WTC11 (cell line): ENCODE data around the gene TCEAL3. TPM values are rescaled to one million over a fixed set of nuclear protein-coding genes. Genes with fewer than 3 reads are reported as not detected.

Experiments
- ATAC-seq: fragments of 200-7000 bp; cut with Tn5 transposase; 2 replicates; pipeline ENCODE4 v1.10.0; 2021; ENCODE audit warnings: mild to moderate bottlenecking, moderate library complexity
- CTCF ChIA-PET: fragments of 300-600 bp; sonication (Branson Sonifier 250); formaldehyde crosslinking; loops from one replicate; lab custom pipeline; 2021; ENCODE audit warnings: antibody characterized with exemption; lab: Charles Lee
- POLR2A ChIA-PET: fragments of 350-600 bp; sonication (Branson Sonifier 250); formaldehyde crosslinking; loops from one replicate; lab custom pipeline; 2021; ENCODE audit warnings: antibody characterized with exemption; lab: Charles Lee
- DNase-seq: peaks from one replicate; pipeline ENCODE4 v3.0.0; 2021; ENCODE audit warnings: low spot score
- H3K27ac Mint-ChIP-seq: 2 replicates; pipeline ENCODE4 v1.8.0; 2021; ENCODE audit warnings: mixed read lengths
- H3K27me3 Mint-ChIP-seq: 2 replicates; pipeline ENCODE4 v1.8.0; 2021; ENCODE audit warnings: low read depth, mild to moderate bottlenecking, moderate library complexity, mixed read lengths
- H3K36me3 Mint-ChIP-seq: 2 replicates; pipeline ENCODE4 v1.8.0; 2021; ENCODE audit warnings: mixed read lengths
- H3K4me1 Mint-ChIP-seq: 2 replicates; pipeline ENCODE4 v1.8.0; 2022; ENCODE audit warnings: mixed read lengths
- H3K4me3 Mint-ChIP-seq: 2 replicates; pipeline ENCODE4 v1.8.0; 2021; ENCODE audit warnings: mild to moderate bottlenecking, moderate library complexity, mixed read lengths
- H3K9me3 Mint-ChIP-seq: 2 replicates; pipeline ENCODE4 v1.8.0; 2021; ENCODE audit warnings: mixed read lengths
- AFF4 ChIP-seq: sonication (generic); formaldehyde crosslinking; IDR thresholded peaks from 2 replicates; pipeline ENCODE4 v1.8.1; 2023; ENCODE audit warnings: mild to moderate bottlenecking, missing genetic modification reagents, borderline replicate concordance
- ATF1 ChIP-seq: sonication (generic); formaldehyde crosslinking; IDR thresholded peaks from 2 replicates; pipeline ENCODE4 v1.8.1; 2023; ENCODE audit warnings: mild to moderate bottlenecking, moderate library complexity, missing genetic modification reagents
- ATF6 ChIP-seq: sonication (generic); formaldehyde crosslinking; IDR thresholded peaks from 2 replicates; pipeline ENCODE4 v1.8.1; 2023; ENCODE audit warnings: mild to moderate bottlenecking, missing genetic modification reagents
- E2F4 ChIP-seq: sonication (generic); formaldehyde crosslinking; IDR thresholded peaks from 2 replicates; pipeline ENCODE4 v1.8.1; 2022; ENCODE audit warnings: low read depth, mild to moderate bottlenecking, moderate library complexity, missing genetic modification reagents, borderline replicate concordance
- HMGA2 ChIP-seq: fragments of 250-450 bp; sonication (Bioruptor Pico); IDR thresholded peaks from 2 replicates; pipeline ENCODE4 v1.4.0; 2021; ENCODE audit warnings: mild to moderate bottlenecking, moderate library complexity
- MLX ChIP-seq: sonication (generic); formaldehyde crosslinking; IDR thresholded peaks from 2 replicates; pipeline ENCODE4 v1.8.1; 2023; ENCODE audit warnings: mild to moderate bottlenecking, missing genetic modification reagents, moderate library complexity
- MXD4 ChIP-seq: fragments of 250-450 bp; sonication (Bioruptor Pico); IDR thresholded peaks from 2 replicates; pipeline ENCODE4 v1.8.0; 2021; ENCODE audit warnings: mild to moderate bottlenecking, moderate library complexity, borderline replicate concordance
- NFE2L1 ChIP-seq: sonication (generic); formaldehyde crosslinking; IDR thresholded peaks from 2 replicates; pipeline ENCODE4 v1.8.1; 2023; ENCODE audit warnings: missing genetic modification reagents
- NFYB ChIP-seq: sonication (generic); formaldehyde crosslinking; conservative IDR thresholded peaks from 2 replicates; pipeline ENCODE4 v1.8.0; 2022; ENCODE audit warnings: low read depth, missing genetic modification reagents
- NR3C1 ChIP-seq: sonication (generic); formaldehyde crosslinking; conservative IDR thresholded peaks from 2 replicates; pipeline ENCODE4 v1.8.1; 2023; ENCODE audit warnings: low read depth, mild to moderate bottlenecking, missing genetic modification reagents
- PREB ChIP-seq: sonication (generic); formaldehyde crosslinking; IDR thresholded peaks from 2 replicates; pipeline ENCODE4 v1.8.1; 2022; ENCODE audit warnings: mild to moderate bottlenecking, missing genetic modification reagents, moderate library complexity, borderline replicate concordance
- SP1 ChIP-seq: sonication (generic); formaldehyde crosslinking; conservative IDR thresholded peaks from 2 replicates; pipeline ENCODE4 v1.8.1; 2022; ENCODE audit warnings: missing genetic modification reagents
- ZBTB21 ChIP-seq: sonication (generic); formaldehyde crosslinking; IDR thresholded peaks from 2 replicates; pipeline ENCODE4 v1.8.1; 2023; ENCODE audit warnings: mild to moderate bottlenecking, missing genetic modification reagents, borderline replicate concordance
- ZNF121 ChIP-seq: sonication (generic); formaldehyde crosslinking; IDR thresholded peaks from 2 replicates; pipeline ENCODE4 v1.8.0; 2023; ENCODE audit warnings: missing genetic modification reagents
- ZNF396 ChIP-seq: fragments of 250-450 bp; sonication (Bioruptor Pico); IDR thresholded peaks from 2 replicates; pipeline ENCODE4 v1.8.0; 2021; ENCODE audit warnings: mild to moderate bottlenecking, moderate library complexity, borderline replicate concordance
- ZNF512 ChIP-seq: sonication (generic); formaldehyde crosslinking; IDR thresholded peaks from 2 replicates; pipeline ENCODE4 v1.8.1; 2022; ENCODE audit warnings: missing genetic modification reagents, borderline replicate concordance
- ZNF532 ChIP-seq: fragments of 250-450 bp; sonication (Bioruptor Pico); IDR thresholded peaks from 2 replicates; pipeline ENCODE4 v1.9.0; 2021; ENCODE audit warnings: mild to moderate bottlenecking, borderline replicate concordance
- total RNA-seq: library from RNA; stranded (reverse); gene quantifications from 3 replicates; pipeline ENCODE4 v1.2.3, GENCODE V29; 2021

The TCEAL3 gene
- total RNA-seq, 1 experiment from 2014 or later, result 9.3 TPM

GRCh38 chrX:103616676-103617186, 9.0 kb downstream of the TCEAL3 start (continued):
- TF ChIP-seq ZNF532 (CRISPR knock-in tag) (no peak), HMGA2 (CRISPR knock-in tag) (no peak), ZNF396 (CRISPR knock-in tag) (no peak), AFF4 (CRISPR knock-in tag) (no peak), NFE2L1 (CRISPR knock-in tag) (no peak), MLX (CRISPR knock-in tag) (no peak), ATF1 (CRISPR knock-in tag) (no peak), ZNF512 (no peak), MXD4 (CRISPR knock-in tag) (no peak), SP1 (CRISPR knock-in tag) (no peak)

- peaks cover 8% of the 10 kb centered on the region for H3K4me1 Mint-ChIP-seq
- CTCF ChIA-PET, result interaction anchor here (1.1 kb wide), 1 partner anchor 87 kb away, joined by 3 read pairs; no protein-coding TSS in a partner anchor
- ATAC-seq (peak; percentile 12; the same call in 1 of the 2 replicates), DNase-seq (no peak)
- H3K9me3 Mint-ChIP-seq, result no peaks in the 10 kb centered on the region
- no peaks in the 10 kb centered on the region for H3K36me3 Mint-ChIP-seq
- H3K27ac Mint-ChIP-seq, result no peak overlapping the region
- TF ChIP-seq ZBTB21 (CRISPR knock-in tag) (no peak), NFYB (CRISPR knock-in tag) (no peak), E2F4 (CRISPR knock-in tag) (no peak), PREB (CRISPR knock-in tag) (no peak), ZNF121 (CRISPR knock-in tag) (no peak), NR3C1 (no peak), ATF1 (CRISPR knock-in tag) (no peak), ATF6 (CRISPR knock-in tag) (no peak)
- POLR2A ChIA-PET, result no interaction called here
- H3K4me3 Mint-ChIP-seq, result no peak overlapping the region
- no peaks in the 10 kb centered on the region for H3K27me3 Mint-ChIP-seq
Observed at GRCh38 chrX:103624111-103624510, 16.3 kb downstream of the TCEAL3 start.
